Heart left ventricle (tissue), 16 donors: ENCODE results near the gene BRDT. TPM values are rescaled to one million over a fixed set of nuclear protein-coding genes. Genes with fewer than 3 reads are reported as not detected.

Source experiments
- ATAC-seq, 4 donors: fragments of 200-7000 bp; cut with Tn5 transposase; one replicate each; pipeline ENCODE4 v1.9.1; 2020 to 2022; ENCODE audit warnings: moderate library complexity in 4 of 4, mild to moderate bottlenecking in 3 of 4, moderate number of reproducible peaks in 1 of 4
- DNase-seq, 5 donors: peaks; one replicate each; pipeline ENCODE4 v3.0.0-alpha.2; 2020
- H3K27ac ChIP-seq, 12 donors: fragments of 200-600 bp; sonication (generic) in 4 of 12; one replicate each; pipeline versions ENCODE4 v1.5.0 to v1.8.0; 2016 to 2022; ENCODE audit warnings: mild to moderate bottlenecking in 2 of 12
- H3K27me3 ChIP-seq, 9 donors: fragments of 200-600 bp; sonication (generic) in 2 of 9; one replicate each; pipeline versions ENCODE4 v1.5.1 to v1.8.0; 2016 to 2022; ENCODE audit warnings: mild to moderate bottlenecking in 3 of 9
- H3K36me3 ChIP-seq, 9 donors: fragments of 200-600 bp; sonication (generic) in 2 of 9; one replicate each; pipeline versions ENCODE4 v1.5.0 to v1.8.0; 2018 to 2022; ENCODE audit warnings: mild to moderate bottlenecking in 2 of 9
- H3K4me1 ChIP-seq, 12 donors: fragments of 200-600 bp; sonication (generic) in 4 of 12; one replicate each; pipeline versions ENCODE4 v1.5.0 to v1.8.0; 2016 to 2022; ENCODE audit warnings: mild to moderate bottlenecking in 3 of 12
- H3K4me3 ChIP-seq, 12 donors: fragments of 200-600 bp; sonication (generic) in 4 of 12; one replicate each; pipeline versions ENCODE4 v1.5.0 to v1.8.0; 2017 to 2022; ENCODE audit warnings: mild to moderate bottlenecking in 9 of 12, moderate library complexity in 4 of 12
- H3K9me3 ChIP-seq, 12 donors: fragments of 200-600 bp; sonication (generic) in 4 of 12; one replicate each; pipeline versions ENCODE4 v1.5.0 to v1.8.0; 2016 to 2022; ENCODE audit warnings: mild to moderate bottlenecking in 1 of 12
- POLR2A ChIP-seq, 2 donors: fragments of 450-650 bp; IDR thresholded peaks; one replicate each; pipeline ENCODE4 v1.6.1; 2017; ENCODE audit warnings: antibody characterized with exemption in 2 of 2, mild to moderate bottlenecking in 2 of 2, moderate library complexity in 2 of 2
- WGBS, 4 donors: extraction: QIAGEN DNeasy Blood & Tissue Kit in 2 of 4; methylation state at CpG; one replicate each; pipeline versions ENCODE4 v1.1.5 to v1.1.7; 2013 to 2018; 5-methylcytosine and 5-hydroxymethylcytosine counted together
- intact Hi-C, 10 donors: fragments of 100-400 bp; cut with DNase I; formaldehyde crosslinking; loops; one replicate each; pipeline versions ENCODE4 v1.11.1 to v1.14.2; 2022
- long read RNA-seq, 3 donors: library from polyadenylated mRNA; unstranded; transcript quantifications; one replicate each; pipeline ENCODE4 v2.0.0, GENCODE V29; 2020 to 2021
- polyA plus RNA-seq, 2 donors: library from polyadenylated mRNA; stranded (reverse); fragments of 200-250 nt; gene quantifications; one replicate each; pipeline ENCODE4 v1.2.3, GENCODE V29; 2013
- total RNA-seq, 9 donors: library from RNA; depleted of rRNA in 2 of 9; stranded (reverse); fragments of >200 nt in 2 of 9; fragmentation: NEBNext Ultra II Directional in 3 of 9; extraction: Animal tissue kit (Norgen Biotek cat#: 25700) in 3 of 9; gene quantifications; one replicate each; pipeline versions ENCODE4 v1.1.0 to v1.2.4, GENCODE V29; 2016 to 2023
- TF ChIP-seq, protein P1 (sequence below), 12 donors: fragments of 200-600 bp; sonication (generic) in 4 of 12; IDR thresholded peaks; one replicate each; pipeline versions ENCODE4 v1.5.0 to v1.8.0; 2018 to 2022; ENCODE audit warnings: antibody characterized with exemption in 12 of 12, mild to moderate bottlenecking in 5 of 12
- donor health status: ischemic (EF 13 %, LVEDD 7.1; RV severe dilation, severe dysfunction).
- donor health status: healthy with polysubstance abuse.
- donor health status: DM: no; HTN: yes; CAD: no.
- donor health status: DM: no; HTN: no; CAD: no.
- donor health status: ischemic (EF 25% LVEDD 6.9; RV normal size, moderate dysfunction).
- donor health status: ischemic (EF 25% LVEDD 5.7; RV mildly dilated, moderate dysfunction).
- donor health status: healthy.
- donor health status: DM: yes; HTN: yes; CAD: no.
- donor health status: ischemic (EF 35%, LVEDD 5.7; RV mildly dilated, moderate dysfunction).
- donor health status: nonischemic (EF 11% LVEDD 7.7; RV severe dilation, severe dysfunction).
- donor health status: DM: yes; HTN: yes; CAD: no.
- donor health status: PGD.
- donor health status: ischemic (EF 29% LVEDD 5.4; RV normal size, mild dysfunction).
- donor health status: nonischemic (EF 23%, LVEDD 6.1; RV moderate dilation, normal function).

The BRDT gene
- total RNA-seq, result not detected
- not detected for polyA plus RNA-seq
- long read RNA-seq, donor 1, result 0 reads
- long read RNA-seq, donor 2, result 0 reads
- long read RNA-seq, donor 3, result 0 reads

DNA sequence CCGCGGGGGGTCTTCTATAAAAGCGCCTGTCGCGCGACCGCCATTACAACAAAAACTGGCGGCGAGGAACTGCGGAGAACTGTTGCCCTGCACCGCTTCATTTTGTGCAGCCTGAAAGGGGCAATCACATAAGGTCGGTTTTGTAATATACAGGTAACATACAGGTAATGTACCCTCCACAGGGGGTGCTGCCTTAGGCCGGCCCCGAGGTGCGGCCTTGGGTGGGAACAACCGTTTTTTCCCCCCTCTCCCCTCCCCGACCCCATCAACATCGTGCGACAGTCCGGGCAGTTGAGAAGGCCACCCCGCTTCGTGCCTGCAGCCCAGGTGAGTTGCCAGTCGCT, at the start of gene BRDT:
BRDT (plus strand) TSS at position 46 of the 344 bp plus-strand sequence. CDS start 13,354 bp downstream, outside the sequence.
- no peak for DNase-seq
- WGBS, 4 donors, result 86 to 89% (median 87%) methylated on average over 23 of the region's 23 CpGs
- no peaks in the 10 kb centered on the region for H3K9me3 ChIP-seq
- no peaks in the 10 kb centered on the region for H3K36me3 ChIP-seq
- no peak for ATAC-seq
- intact Hi-C loops, result no loop called here
- H3K27ac ChIP-seq, result peak within 1 kb of the TSS in 1 of 12 donors; percentile 65
- H3K4me1 ChIP-seq, result no peaks in the 10 kb centered on the region
- no peaks in the 10 kb centered on the region for H3K27me3 ChIP-seq
- no peak for TF ChIP-seq POLR2A (IDR thresholded peaks at IDR 0.05)
- TF ChIP-seq, protein P1, sequence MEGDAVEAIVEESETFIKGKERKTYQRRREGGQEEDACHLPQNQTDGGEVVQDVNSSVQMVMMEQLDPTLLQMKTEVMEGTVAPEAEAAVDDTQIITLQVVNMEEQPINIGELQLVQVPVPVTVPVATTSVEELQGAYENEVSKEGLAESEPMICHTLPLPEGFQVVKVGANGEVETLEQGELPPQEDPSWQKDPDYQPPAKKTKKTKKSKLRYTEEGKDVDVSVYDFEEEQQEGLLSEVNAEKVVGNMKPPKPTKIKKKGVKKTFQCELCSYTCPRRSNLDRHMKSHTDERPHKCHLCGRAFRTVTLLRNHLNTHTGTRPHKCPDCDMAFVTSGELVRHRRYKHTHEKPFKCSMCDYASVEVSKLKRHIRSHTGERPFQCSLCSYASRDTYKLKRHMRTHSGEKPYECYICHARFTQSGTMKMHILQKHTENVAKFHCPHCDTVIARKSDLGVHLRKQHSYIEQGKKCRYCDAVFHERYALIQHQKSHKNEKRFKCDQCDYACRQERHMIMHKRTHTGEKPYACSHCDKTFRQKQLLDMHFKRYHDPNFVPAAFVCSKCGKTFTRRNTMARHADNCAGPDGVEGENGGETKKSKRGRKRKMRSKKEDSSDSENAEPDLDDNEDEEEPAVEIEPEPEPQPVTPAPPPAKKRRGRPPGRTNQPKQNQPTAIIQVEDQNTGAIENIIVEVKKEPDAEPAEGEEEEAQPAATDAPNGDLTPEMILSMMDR (IDR thresholded peaks at IDR 0.05), result no peak
- peak within 1 kb of the TSS in 1 of 12 donors; percentile 5 for H3K4me3 ChIP-seq

DNA sequence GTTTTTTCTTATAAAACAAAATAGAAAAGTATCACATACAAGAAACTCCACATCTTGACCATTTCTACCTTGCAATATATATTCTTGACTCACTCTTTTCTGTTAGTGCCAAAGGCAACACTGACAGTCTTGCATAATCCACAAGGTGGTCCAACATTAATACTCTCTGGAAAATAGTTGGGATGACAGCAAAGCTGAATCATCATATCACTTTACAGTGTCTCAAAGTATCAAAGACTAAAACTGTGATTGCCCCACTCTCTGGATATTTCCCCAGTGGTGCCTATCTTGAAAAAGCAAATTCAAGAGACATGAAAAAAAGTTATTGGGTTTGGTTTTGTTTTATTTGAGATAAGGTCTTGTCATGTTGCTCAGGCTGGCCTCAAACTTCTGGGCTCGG, 48.6 kb upstream of the BRDT start:
- TF ChIP-seq POLR2A (IDR thresholded peaks at IDR 0.05), result no peak
- TF ChIP-seq, protein P1 (IDR thresholded peaks at IDR 0.05), result no peak
- Histone ChIP-seq H3K4me1 (no peaks in the 10 kb centered on the region), H3K4me3 (no peak overlapping the region), H3K27me3 (no peaks in the 10 kb centered on the region), H3K9me3 (no peaks in the 10 kb centered on the region), H3K27ac (no peak overlapping the region), H3K36me3 (no peaks in the 10 kb centered on the region)
- ATAC-seq, result peak in 1 of 4 donors; percentile 49
- intact Hi-C loops, result no loop called here
- DNase-seq, result no peak
- WGBS, 4 donors, result 92 to 98% (median 95%) methylated on average over 1 of the region's 1 CpG

DNA sequence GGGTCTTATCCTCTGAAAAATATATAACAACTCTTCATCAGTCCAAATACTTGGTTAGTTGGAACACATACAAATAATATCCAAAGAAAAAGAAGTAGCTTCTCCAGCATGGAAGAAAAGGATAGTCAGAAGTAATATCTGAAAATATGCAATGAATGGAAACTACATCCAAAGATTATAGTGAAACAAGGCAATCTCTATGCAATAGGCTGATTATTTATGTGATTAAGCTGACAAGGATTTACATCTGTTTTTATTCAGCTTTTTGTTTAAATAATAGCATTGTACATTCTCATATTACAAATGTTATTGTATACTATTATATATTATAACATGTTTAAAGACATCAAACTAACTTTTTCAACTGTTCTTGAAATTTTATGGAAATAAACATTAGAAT, 48.0 kb upstream of the BRDT start:
- Histone ChIP-seq H3K9me3 (no peaks in the 10 kb centered on the region), H3K27ac (no peak overlapping the region), H3K36me3 (no peaks in the 10 kb centered on the region), H3K27me3 (no peaks in the 10 kb centered on the region), H3K4me3 (no peak overlapping the region), H3K4me1 (no peaks in the 10 kb centered on the region)
- no peak for TF ChIP-seq POLR2A (IDR thresholded peaks at IDR 0.05)
- ATAC-seq, result no peak
- intact Hi-C loops, result no loop called here
- DNase-seq, result no peak

DNA sequence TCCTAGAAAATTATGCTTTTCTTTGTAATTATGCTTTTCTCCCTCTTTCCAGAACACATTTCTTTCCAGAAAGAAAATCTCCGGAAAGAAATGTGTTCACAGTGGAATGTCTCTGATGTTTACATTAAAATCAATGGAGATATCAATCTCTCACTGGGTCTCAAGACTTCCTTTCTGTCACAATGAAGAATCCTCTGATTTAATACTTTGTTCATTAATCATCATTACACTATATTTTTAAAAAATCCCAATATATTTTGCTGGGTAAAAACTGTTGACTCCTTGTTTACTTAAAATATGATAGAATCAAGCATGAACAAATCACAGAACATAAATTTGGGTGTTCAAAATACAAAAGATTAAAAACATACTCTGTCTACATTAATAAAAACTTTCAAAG, 36.9 kb upstream of the BRDT start:
- H3K36me3 ChIP-seq, result no peaks in the 10 kb centered on the region
- peaks cover 0 to 6% (median 0%) of the 10 kb centered on the region in 12 donors for H3K4me1 ChIP-seq
- TF ChIP-seq, protein P1 (IDR thresholded peaks at IDR 0.05), result no peak
- TF ChIP-seq POLR2A (IDR thresholded peaks at IDR 0.05), result no peak
- H3K27me3 ChIP-seq, result no peaks in the 10 kb centered on the region
- intact Hi-C loops, result loop anchor here in 1 of 10 donors (5.0 kb wide), 1 partner anchor 500 kb away; no protein-coding TSS in a partner anchor
- H3K27ac ChIP-seq, result no peak overlapping the region
- 64 to 80% (median 79%) methylated on average over 1 of the region's 1 CpG for WGBS, 4 donors
- DNase-seq (no peak), ATAC-seq (no peak)
- H3K9me3 ChIP-seq, result no peaks in the 10 kb centered on the region
- no peak overlapping the region for H3K4me3 ChIP-seq

DNA sequence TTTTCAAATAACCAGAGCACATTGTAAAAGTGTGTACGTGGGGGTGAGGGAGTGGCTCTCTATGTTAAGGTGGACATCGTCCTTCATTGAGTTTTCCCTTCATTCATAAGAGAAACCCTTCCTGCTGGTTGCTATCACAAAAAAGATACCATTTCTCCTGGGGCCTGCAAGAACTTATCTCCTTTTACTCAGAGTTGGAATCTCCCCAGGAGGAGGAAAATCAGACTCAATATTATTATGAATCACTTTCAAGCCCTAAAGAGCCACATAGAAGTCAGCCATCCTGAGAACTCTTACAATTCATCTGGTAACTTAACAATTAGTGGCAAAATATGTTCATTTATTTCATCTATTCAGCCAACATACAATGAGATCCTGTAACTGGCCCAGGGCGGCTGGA, 36.2 kb upstream of the BRDT start:
- intact Hi-C loops, result loop anchor here in 1 of 10 donors (5.0 kb wide), 1 partner anchor 501 kb away; no protein-coding TSS in a partner anchor
- H3K9me3 ChIP-seq, result no peaks in the 10 kb centered on the region
- no peaks in the 10 kb centered on the region for H3K27me3 ChIP-seq
- no peak for ATAC-seq
- TF ChIP-seq, protein P1 (IDR thresholded peaks at IDR 0.05), result no peak
- TF ChIP-seq POLR2A (IDR thresholded peaks at IDR 0.05), result no peak
- no peak overlapping the region for H3K27ac ChIP-seq
- H3K36me3 ChIP-seq, result no peaks in the 10 kb centered on the region
- no peak for DNase-seq
- no peak overlapping the region for H3K4me3 ChIP-seq
- H3K4me1 ChIP-seq, result peaks cover 0 to 6% (median 0%) of the 10 kb centered on the region in 12 donors
- 54 to 68% (median 65%) methylated on average over 3 of the region's 3 CpGs for WGBS, 4 donors
